K562 treated with DMSO at 1 percent for 4 hours (cell line): ENCODE data around the gene SALL1. TPM values are rescaled to one million over a fixed set of nuclear protein-coding genes. Genes with fewer than 3 reads are reported as not detected.

Experiments used
- total RNA-seq: library from RNA; unstranded; fragments of 300-600 nt; gene quantifications from 2 replicates; pipeline ENCODE4 v1.2.3, GENCODE V29; 2022; ENCODE audit not compliant: insufficient read depth

Gene SALL1
- total RNA-seq: not detected in 2 replicates

GRCh38 chr16:51150888-51151320, at the start of gene SALL1:
Gene SALL1, minus strand, starts transcription at chr16:51151270. Its CDS starts 29 bp downstream, at chr16:51151241.

